Type B pancreatic cell (in vitro differentiated cells): ENCODE data around the gene ITPR3. TPM values are rescaled to one million over a fixed set of nuclear protein-coding genes. Genes with fewer than 3 reads are reported as not detected.

ENCODE experiments used
- DNase-seq: peaks from one replicate; pipeline ENCODE4 v3.0.0; 2021; ENCODE audit warnings: mixed read lengths; ENCODE audit not compliant: unreplicated experiment; ENCODE audit errors: extremely low spot score
- H3K27ac Mint-ChIP-seq: 2 replicates; pipeline ENCODE4 v1.8.0; 2021; ENCODE audit warnings: mild to moderate bottlenecking, mixed read lengths
- H3K27me3 Mint-ChIP-seq: 2 replicates; pipeline ENCODE4 v1.8.0; 2021; ENCODE audit warnings: mixed read lengths
- H3K36me3 Mint-ChIP-seq: 2 replicates; pipeline ENCODE4 v1.8.0; 2021; ENCODE audit warnings: mixed read lengths
- H3K4me1 Mint-ChIP-seq: one replicate; pipeline ENCODE4 v1.8.0; 2021; ENCODE audit warnings: mixed read lengths; ENCODE audit not compliant: unreplicated experiment
- H3K4me3 Mint-ChIP-seq: 2 replicates; pipeline ENCODE4 v1.8.0; 2021; ENCODE audit warnings: mild to moderate bottlenecking, mixed read lengths
- H3K9me3 Mint-ChIP-seq: 2 replicates; pipeline ENCODE4 v1.8.0; 2021; ENCODE audit warnings: mixed read lengths
- CTCF ChIP-seq: fragments of 200-600 bp; sonication (generic); conservative IDR thresholded peaks from 2 replicates; pipeline ENCODE4 v1.5.0; 2021; ENCODE audit warnings: antibody characterized with exemption, mild to moderate bottlenecking
- total RNA-seq: library from RNA; stranded (reverse); gene quantifications from 2 replicates; pipeline ENCODE4 v1.2.1, GENCODE V29; 2021; ENCODE audit warnings: low replicate concordance

ITPR3 gene
- total RNA-seq, 1 donor from 2014 or later, result 24.6 TPM

GRCh38 chr6:33732817-33733708 is 111.9 kb downstream of the ITPR3 start:
- Mint-ChIP-seq H3K4me1 (peaks cover 27% of the 10 kb centered on the region), H3K36me3 (no peaks in the 10 kb centered on the region), H3K4me3 (no peak overlapping the region), H3K9me3 (no peaks in the 10 kb centered on the region), H3K27me3 (no peaks in the 10 kb centered on the region), H3K27ac (no peak overlapping the region)
- TF ChIP-seq CTCF, result no peak
- no peak for DNase-seq

GRCh38 chr6:33733709-33734007 is 112.5 kb downstream of the ITPR3 start:
- Mint-ChIP-seq H3K4me3 (no peak overlapping the region), H3K4me1 (peaks cover 27% of the 10 kb centered on the region), H3K27ac (no peak overlapping the region), H3K36me3 (no peaks in the 10 kb centered on the region), H3K27me3 (no peaks in the 10 kb centered on the region), H3K9me3 (no peaks in the 10 kb centered on the region)
- TF ChIP-seq CTCF, result no peak
- no peak for DNase-seq

- Mint-ChIP-seq H3K36me3 (no peaks in the 10 kb centered on the region), H3K27ac (no peak overlapping the region), H3K4me1 (peaks cover 23% of the 10 kb centered on the region), H3K27me3 (no peaks in the 10 kb centered on the region), H3K4me3 (no peak overlapping the region), H3K9me3 (no peaks in the 10 kb centered on the region)
- no peak for DNase-seq
- TF ChIP-seq CTCF, result no peak
Measured at GRCh38 chr6:33735216-33735615, 114.1 kb downstream of the ITPR3 start.

- no peak overlapping the region for H3K27ac Mint-ChIP-seq
- H3K27me3 Mint-ChIP-seq, result no peaks in the 10 kb centered on the region
- H3K4me3 Mint-ChIP-seq, result no peak overlapping the region
Measured at GRCh38 chr6:33737267-33738026, 116.3 kb downstream of the ITPR3 start.

GRCh38 chr6:33738153-33738552 is 117.0 kb downstream of the ITPR3 start:
- Mint-ChIP-seq H3K4me3 (no peak overlapping the region), H3K27ac (no peak overlapping the region), H3K36me3 (no peaks in the 10 kb centered on the region), H3K4me1 (peaks cover 15% of the 10 kb centered on the region), H3K9me3 (no peaks in the 10 kb centered on the region), H3K27me3 (no peaks in the 10 kb centered on the region)
- no peak for TF ChIP-seq CTCF
- no peak for DNase-seq

More at GRCh38 chr6:33737267-33738026, 116.3 kb downstream of the ITPR3 start:
- DNase-seq, result no peak
- Mint-ChIP-seq H3K9me3 (no peaks in the 10 kb centered on the region), H3K36me3 (no peaks in the 10 kb centered on the region), H3K4me1 (peaks cover 13% of the 10 kb centered on the region)
- no peak for TF ChIP-seq CTCF
